CD14-positive monocyte (primary cell): Measurements from ENCODE around the gene RAMP1. TPM values are rescaled to one million over a fixed set of nuclear protein-coding genes. Genes with fewer than 3 reads are reported as not detected.
A peak's percentile ranks its signal among the peaks of the same experiment; 100 is the strongest.

Experiments used
- DNase-seq, 3 donors: peaks; one replicate each; pipeline ENCODE4 v3.0.0-alpha.2; 2011 to 2022
- H2AFZ ChIP-seq: 2 replicates; pipeline ENCODE4 v1.6.0; 2012; ENCODE audit warnings: mild to moderate bottlenecking, low read depth, low read length, inconsistent platforms; ENCODE audit not compliant: insufficient read depth, poor library complexity, severe bottlenecking
- H3K27ac ChIP-seq, 2 donors: 1 replicate in 1 of 2; 2 replicates in 1 of 2; pipeline ENCODE4 v1.5.1; 2012 to 2013; ENCODE audit warnings: low read length in 2 of 2, control low read depth in 1 of 2, inconsistent platforms in 1 of 2, low read depth in 1 of 2, mild to moderate bottlenecking in 1 of 2
- H3K27me3 ChIP-seq, 2 donors: one replicate each; pipeline versions ENCODE4 v1.6.0 to v1.6.1; 2011 to 2013; ENCODE audit warnings: low read length in 2 of 2; ENCODE audit not compliant: control insufficient read depth in 2 of 2, insufficient read depth in 2 of 2
- H3K36me3 ChIP-seq, 2 donors: replicated peaks in 1 of 2; 1 replicate in 1 of 2; 2 replicates in 1 of 2; pipeline versions ENCODE4 v1.5.1 to v1.6.1; 2012 to 2013; ENCODE audit warnings: low read length in 2 of 2, control low read depth in 1 of 2, inconsistent platforms in 1 of 2, mild to moderate bottlenecking in 1 of 2; ENCODE audit not compliant: insufficient read depth in 2 of 2, control insufficient read depth in 1 of 2
- H3K4me1 ChIP-seq, 2 donors: 1 replicate in 1 of 2; 2 replicates in 1 of 2; pipeline versions ENCODE4 v1.5.1 to v1.6.1; 2012 to 2013; ENCODE audit warnings: low read length in 2 of 2, control low read depth in 1 of 2, inconsistent platforms in 1 of 2, mild to moderate bottlenecking in 1 of 2, moderate library complexity in 1 of 2; ENCODE audit not compliant: insufficient read depth in 2 of 2, control insufficient read depth in 1 of 2
- H3K4me2 ChIP-seq: replicated peaks from 2 replicates; pipeline ENCODE3; 2012; ENCODE audit warnings: low read length, moderate library complexity, mild to moderate bottlenecking; ENCODE audit not compliant: poor library complexity, severe bottlenecking; ENCODE audit errors: extremely low read depth
- H3K4me3 ChIP-seq, 3 experiments: fragments of 200-600 bp in 1 of 3; sonication (generic) in 1 of 3; replicated peaks in 1 of 3; 1 replicate in 2 of 3; 2 replicates in 1 of 3; pipeline ENCODE4 v1.5.1; 2011 to 2013; ENCODE audit warnings: low read length in 3 of 3, mild to moderate bottlenecking in 3 of 3, control low read depth in 2 of 3, low read depth in 2 of 3, inconsistent platforms in 1 of 3, moderate library complexity in 1 of 3
- H3K79me2 ChIP-seq: 2 replicates; pipeline ENCODE4 v1.6.0; 2012; ENCODE audit warnings: mild to moderate bottlenecking, control low read depth, inconsistent platforms, low read length, moderate library complexity; ENCODE audit not compliant: insufficient read depth
- H3K9ac ChIP-seq: 2 replicates; pipeline ENCODE4 v1.6.0; 2017; ENCODE audit warnings: low read length, mild to moderate bottlenecking; ENCODE audit not compliant: insufficient read depth, poor library complexity, severe bottlenecking
- H3K9me3 ChIP-seq, 2 donors: replicated peaks in 1 of 2; 1 replicate in 1 of 2; 2 replicates in 1 of 2; pipeline versions ENCODE4 v1.5.1 to v1.6.1; 2012 to 2013; ENCODE audit warnings: low read length in 2 of 2, control low read depth in 1 of 2; ENCODE audit not compliant: control insufficient read depth in 1 of 2, insufficient read depth in 1 of 2
- H4K20me1 ChIP-seq: 2 replicates; pipeline ENCODE4 v1.6.0; 2012; ENCODE audit warnings: mild to moderate bottlenecking, low read length, control low read depth, moderate library complexity; ENCODE audit not compliant: insufficient read depth
- H3K27ac Mint-ChIP-seq, 7 donors: one replicate each; pipeline ENCODE4 v1.8.0; 2020; ENCODE audit warnings: mild to moderate bottlenecking in 7 of 7, mixed read lengths in 7 of 7, moderate library complexity in 6 of 7, inconsistent platforms in 2 of 7
- H3K27me3 Mint-ChIP-seq, 3 donors: one replicate each; pipeline ENCODE4 v1.8.0; 2021 to 2022; ENCODE audit warnings: low read depth in 3 of 3, mild to moderate bottlenecking in 3 of 3, mixed read lengths in 3 of 3, moderate library complexity in 3 of 3, inconsistent platforms in 1 of 3
- H3K36me3 Mint-ChIP-seq, 2 donors: one replicate each; pipeline ENCODE4 v1.8.0; 2020; ENCODE audit warnings: mixed read lengths in 2 of 2, inconsistent platforms in 1 of 2, mild to moderate bottlenecking in 1 of 2
- H3K4me1 Mint-ChIP-seq: one replicate; pipeline ENCODE4 v1.8.0; 2020; ENCODE audit warnings: mild to moderate bottlenecking, mixed read lengths
- H3K4me3 Mint-ChIP-seq, 2 donors: one replicate each; pipeline ENCODE4 v1.8.0; 2020; ENCODE audit warnings: mild to moderate bottlenecking in 2 of 2, mixed read lengths in 2 of 2, moderate library complexity in 1 of 2
- H3K9me3 Mint-ChIP-seq, 7 donors: one replicate each; pipeline ENCODE4 v1.8.0; 2020 to 2022; ENCODE audit warnings: mixed read lengths in 7 of 7, mild to moderate bottlenecking in 6 of 7, moderate library complexity in 6 of 7, inconsistent platforms in 2 of 7
- CTCF ChIP-seq: fragments of 200-600 bp; IDR thresholded peaks from one replicate; pipeline ENCODE4 v1.8.0; 2022; ENCODE audit warnings: antibody characterized with exemption, mild to moderate bottlenecking
- WGBS: methylation state at CpG from one replicate; pipeline ENCODE4 v1.1.5; 2013; ENCODE audit warnings: missing lambda C conversion rate; ENCODE audit not compliant: insufficient coverage; 5-methylcytosine and 5-hydroxymethylcytosine counted together
- intact Hi-C, 2 donors: fragments of 100-400 bp; cut with micrococcal nuclease; formaldehyde crosslinking; loops; one replicate each; pipeline versions ENCODE4 v1.15.0 to v1.15.1; 2023
- polyA plus RNA-seq, 3 donors: library from polyadenylated mRNA; depleted of rRNA in 1 of 3; unstranded in 2 of 3; stranded (reverse) in 1 of 3; fragments of 300-500 nt in 2 of 3; fragments of >200 nt in 1 of 3; fragmentation: Illumina TruSeq in 2 of 3; gene quantifications; 1 replicate in 2 of 3; 2 replicates in 1 of 3; pipeline ENCODE4 v1.2.3, GENCODE V29; 2012 to 2021

Gene RAMP1
- polyA plus RNA-seq, 3 donors: not detected

- H3K27ac ChIP-seq: no peak overlapping the region
- no peaks in the 10 kb centered on the region for H3K79me2 ChIP-seq
- Mint-ChIP-seq H3K4me3 (peak overlapping the region; percentile 68 to 75), H3K9me3 (peaks cover 0 to 15% (median 2%) of the 10 kb centered on the region in 7 donors), H3K4me1 (peaks cover 23% of the 10 kb centered on the region), H3K27me3 (peaks cover 4 to 19% (median 8%) of the 10 kb centered on the region in 3 donors), H3K27ac (peak overlapping the region in 3 of 7 donors; percentile 15 to 50 (median 21)), H3K36me3 (no peaks in the 10 kb centered on the region)
- intact Hi-C loops: no loop called here
- H3K27me3 ChIP-seq: peaks cover 0 to 3% of the 10 kb centered on the region in 2 donors
- no peaks in the 10 kb centered on the region for H3K36me3 ChIP-seq
- H3K4me2 ChIP-seq: peak overlapping the region; percentile 72
- H3K4me1 ChIP-seq: peaks cover 11 to 18% of the 10 kb centered on the region in 2 donors
- peak; percentile 57 to 72 (median 70) for DNase-seq
- peak overlapping the region; percentile 85 for H2AFZ ChIP-seq
- H4K20me1 ChIP-seq: no peaks in the 10 kb centered on the region
- WGBS: 8% methylated on average over 32 of the region's 33 CpGs
- peak; percentile 100 for TF ChIP-seq CTCF
- peak overlapping the region in 2 of 3 experiments; percentile 26 to 57 for H3K4me3 ChIP-seq
- H3K9ac ChIP-seq: peak overlapping the region; percentile 1
- H3K9me3 ChIP-seq: no peaks in the 10 kb centered on the region
These were observed 64.2 kb downstream of the RAMP1 start for GRCh38 chr2:237923481-237924163.

- Histone ChIP-seq H3K4me1 (peaks cover 11 to 17% of the 10 kb centered on the region in 2 donors), H3K27ac (no peak overlapping the region), H4K20me1 (no peaks in the 10 kb centered on the region), H3K27me3 (peaks cover 0 to 3% of the 10 kb centered on the region in 2 donors), H2AFZ (no peak overlapping the region), H3K36me3 (no peaks in the 10 kb centered on the region), H3K9ac (no peak overlapping the region), H3K4me2 (no peak overlapping the region), H3K4me3 (no peak overlapping the region), H3K9me3 (no peaks in the 10 kb centered on the region), H3K79me2 (no peaks in the 10 kb centered on the region)
- intact Hi-C loops: no loop called here
- 84% methylated on average over 12 of the region's 14 CpGs for WGBS
- peaks cover 0 to 17% (median 2%) of the 10 kb centered on the region in 7 donors for H3K9me3 Mint-ChIP-seq
- no peak overlapping the region for H3K4me3 Mint-ChIP-seq
- TF ChIP-seq CTCF: no peak
- no peaks in the 10 kb centered on the region for H3K36me3 Mint-ChIP-seq
- no peak for DNase-seq
- peak overlapping the region in 1 of 7 donors; percentile 24 for H3K27ac Mint-ChIP-seq
- peaks cover 4 to 19% (median 8%) of the 10 kb centered on the region in 3 donors for H3K27me3 Mint-ChIP-seq
- peaks cover 21% of the 10 kb centered on the region for H3K4me1 Mint-ChIP-seq
These were observed 64.7 kb downstream of the RAMP1 start for GRCh38 chr2:237924164-237924534.
